Measurements from ENCODE around the gene IL1A. TPM values are rescaled to one million over a fixed set of nuclear protein-coding genes. Genes with fewer than 3 reads are reported as not detected.

Gene IL1A
- total and polyA plus RNA-seq, 4 donors: 0.55 to 0.99 (median 0.57) TPM

DNA sequence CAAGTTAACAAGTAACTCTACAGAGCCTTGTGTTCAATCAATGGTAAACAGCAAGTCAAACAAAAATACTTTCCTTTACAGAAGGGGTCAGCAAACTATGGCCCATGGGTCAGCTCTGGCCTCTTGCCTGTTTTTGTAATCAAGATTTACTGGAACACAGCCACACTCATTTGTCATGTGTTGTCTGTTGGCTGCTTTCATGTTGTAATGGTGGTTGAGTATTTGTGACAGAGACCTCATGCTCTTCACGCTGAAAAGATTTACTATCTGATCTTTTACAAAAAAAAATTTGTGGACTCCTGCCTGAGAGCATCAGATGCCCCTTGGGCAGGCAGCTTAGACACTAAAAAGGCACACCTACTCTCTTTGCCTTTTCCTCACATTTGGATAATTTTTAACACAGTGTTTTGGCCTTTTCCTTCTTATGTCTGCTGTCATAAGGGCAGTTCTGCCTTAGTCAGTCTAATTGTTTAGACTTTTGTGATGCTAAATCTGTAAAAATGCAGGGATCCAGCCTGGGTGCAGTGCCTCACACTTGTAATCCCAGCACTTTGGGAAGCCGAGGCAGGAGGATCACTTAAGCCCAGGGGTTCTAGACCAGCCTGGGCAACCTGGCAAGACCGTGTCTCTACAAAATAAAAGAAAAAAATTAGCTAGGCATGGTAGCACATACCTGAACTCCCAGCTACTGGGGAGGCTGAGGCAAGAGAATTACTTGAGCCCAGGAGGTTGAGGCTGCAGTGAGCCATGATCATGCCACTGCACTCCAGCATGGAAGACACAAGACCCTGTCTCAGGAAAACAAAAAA, 34.0 kb upstream of the IL1A start:
- 60% methylated on average over 1 of the region's 3 CpGs for WGBS (ENCODE audit: insufficient coverage)
- Histone ChIP-seq H3K4me1 (ENCODE audit: control insufficient read depth, insufficient read depth, low read length) (no peaks in the 10 kb centered on the region), H3K4me3 (ENCODE audit: low read depth, low read length) (no peak overlapping the region), H3K36me3 (ENCODE audit: control insufficient read depth, insufficient read depth, low read length) (no peaks in the 10 kb centered on the region), H3K9me3 (ENCODE audit: control insufficient read depth, insufficient read depth, low read length) (no peaks in the 10 kb centered on the region), H3K27me3 (ENCODE audit: control insufficient read depth, insufficient read depth, low read length) (no peaks in the 10 kb centered on the region), H3K27ac (ENCODE audit: low read depth, low read length) (no peak overlapping the region)
- DNase-seq (ENCODE audit: low read depth in 4 of 6, low spot score in 6 of 6): no peak

- H3K9me3 ChIP-seq (ENCODE audit: control insufficient read depth, insufficient read depth, low read length): no peaks in the 10 kb centered on the region
- WGBS (ENCODE audit: insufficient coverage): 60% methylated on average over 1 of the region's 4 CpGs
- no peak overlapping the region for H3K4me3 ChIP-seq (ENCODE audit: low read depth, low read length)
- DNase-seq (ENCODE audit: low read depth in 4 of 6, low spot score in 6 of 6): no peak
- H3K27me3 ChIP-seq (ENCODE audit: control insufficient read depth, insufficient read depth, low read length): no peaks in the 10 kb centered on the region
- H3K27ac ChIP-seq (ENCODE audit: low read depth, low read length): no peak overlapping the region
- H3K36me3 ChIP-seq (ENCODE audit: control insufficient read depth, insufficient read depth, low read length): no peaks in the 10 kb centered on the region
- H3K4me1 ChIP-seq (ENCODE audit: control insufficient read depth, insufficient read depth, low read length): no peaks in the 10 kb centered on the region
Measured at GRCh38 chr2:112817082-112817689, 32.9 kb upstream of the IL1A start.

DNA sequence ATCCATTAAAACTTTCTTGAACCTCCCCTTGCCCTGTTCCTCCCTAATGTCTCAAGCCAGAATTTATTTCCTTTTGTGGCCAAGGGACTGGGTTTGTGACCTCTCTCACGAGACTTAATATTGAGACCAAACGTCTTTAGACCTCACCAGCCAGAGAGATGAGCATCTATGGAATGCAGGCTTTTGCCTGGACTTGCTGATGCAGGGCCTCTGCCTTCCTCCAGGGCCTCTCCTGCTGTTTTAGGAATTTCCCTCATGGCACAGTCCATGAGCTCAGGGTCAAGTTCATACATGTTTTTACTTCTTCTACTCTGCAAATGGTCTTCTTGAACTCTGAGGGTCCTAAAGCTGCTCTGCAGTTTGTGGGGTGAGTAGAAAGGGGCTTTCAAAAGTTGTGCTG, 30.0 kb upstream of the IL1A start:
- no peak overlapping the region for H3K4me3 ChIP-seq (ENCODE audit: low read depth, low read length)
- H3K27me3 ChIP-seq (ENCODE audit: control insufficient read depth, insufficient read depth, low read length): no peaks in the 10 kb centered on the region
- no peak overlapping the region for H3K27ac ChIP-seq (ENCODE audit: low read depth, low read length)
- H3K36me3 ChIP-seq (ENCODE audit: control insufficient read depth, insufficient read depth, low read length): no peaks in the 10 kb centered on the region
- H3K9me3 ChIP-seq (ENCODE audit: control insufficient read depth, insufficient read depth, low read length): no peaks in the 10 kb centered on the region
- 48% methylated on average over 2 of the region's 2 CpGs for WGBS (ENCODE audit: insufficient coverage)
- peak in 1 of 6 donors; percentile 30 for DNase-seq (ENCODE audit: low read depth in 4 of 6, low spot score in 6 of 6)
- peaks cover 6% of the 10 kb centered on the region for H3K4me1 ChIP-seq (ENCODE audit: control insufficient read depth, insufficient read depth, low read length)

GRCh38 chr2:112813280-112813966, 29.1 kb upstream of the IL1A start:
- DNase-seq (ENCODE audit: low read depth in 4 of 6, low spot score in 6 of 6): no peak
- Histone ChIP-seq H3K27ac (ENCODE audit: low read depth, low read length) (no peak overlapping the region), H3K27me3 (ENCODE audit: control insufficient read depth, insufficient read depth, low read length) (no peaks in the 10 kb centered on the region), H3K4me1 (ENCODE audit: control insufficient read depth, insufficient read depth, low read length) (peaks cover 6% of the 10 kb centered on the region), H3K9me3 (ENCODE audit: control insufficient read depth, insufficient read depth, low read length) (no peaks in the 10 kb centered on the region), H3K36me3 (ENCODE audit: control insufficient read depth, insufficient read depth, low read length) (no peaks in the 10 kb centered on the region), H3K4me3 (ENCODE audit: low read depth, low read length) (no peak overlapping the region)
- 83% methylated on average over 5 of the region's 10 CpGs for WGBS (ENCODE audit: insufficient coverage)

DNA sequence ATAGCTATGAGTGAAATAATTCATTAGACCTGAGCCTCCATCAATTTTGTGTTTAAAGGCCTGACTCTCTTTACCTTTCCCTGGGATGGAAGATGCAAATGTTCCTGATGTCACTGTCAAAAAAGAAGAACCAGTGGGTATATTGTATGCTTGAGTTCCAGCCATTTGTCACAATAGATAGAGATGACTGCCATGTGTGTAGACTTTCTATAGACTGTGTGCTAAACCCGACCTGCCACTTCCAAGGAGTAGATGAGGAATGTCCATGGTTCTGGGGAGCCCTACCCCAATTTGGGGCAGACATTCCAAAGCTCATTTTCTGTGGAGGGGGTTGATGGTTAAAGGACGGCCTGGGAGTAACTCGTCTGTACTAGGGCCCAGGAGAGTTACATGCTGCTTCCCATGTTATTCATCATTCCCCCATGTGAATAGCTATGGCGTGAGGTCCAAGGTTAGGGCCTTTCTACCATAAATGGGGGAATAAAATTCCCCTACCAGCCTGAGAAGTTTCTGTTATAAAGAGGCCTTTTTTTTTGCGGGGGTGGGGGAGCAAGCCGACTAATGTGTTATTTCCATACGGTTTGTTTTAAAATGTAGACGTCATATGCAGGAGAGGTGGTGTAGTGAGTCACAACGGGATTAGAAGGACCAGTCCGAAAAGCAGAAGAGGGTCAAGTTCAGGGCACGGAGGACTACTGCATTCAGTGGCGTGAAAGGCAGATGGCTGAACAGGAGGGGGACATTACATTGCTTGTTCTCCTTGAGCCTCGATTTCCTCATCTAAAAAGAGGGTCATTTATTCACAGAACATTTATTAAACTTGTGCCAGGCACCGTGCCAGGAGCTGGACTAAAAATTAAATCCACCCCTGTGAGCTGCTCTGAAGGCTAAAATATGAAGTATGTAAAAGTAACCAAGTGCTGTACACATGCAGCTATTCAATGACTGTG, 28.3 kb upstream of the IL1A start:
- H3K4me3 ChIP-seq (ENCODE audit: low read depth, low read length): no peak overlapping the region
- DNase-seq (ENCODE audit: low read depth in 4 of 6, low spot score in 6 of 6): peak in 1 of 6 donors; percentile 17
- 42% methylated on average over 8 of the region's 14 CpGs for WGBS (ENCODE audit: insufficient coverage)
- no peaks in the 10 kb centered on the region for H3K36me3 ChIP-seq (ENCODE audit: control insufficient read depth, insufficient read depth, low read length)
- H3K4me1 ChIP-seq (ENCODE audit: control insufficient read depth, insufficient read depth, low read length): peaks cover 6% of the 10 kb centered on the region
- H3K9me3 ChIP-seq (ENCODE audit: control insufficient read depth, insufficient read depth, low read length): no peaks in the 10 kb centered on the region
- H3K27ac ChIP-seq (ENCODE audit: low read depth, low read length): peak overlapping the region; percentile 52
- no peaks in the 10 kb centered on the region for H3K27me3 ChIP-seq (ENCODE audit: control insufficient read depth, insufficient read depth, low read length)

GRCh38 chr2:112811841-112812306, 27.6 kb upstream of the IL1A start:
- no peak overlapping the region for H3K27ac ChIP-seq (ENCODE audit: low read depth, low read length)
- no peaks in the 10 kb centered on the region for H3K27me3 ChIP-seq (ENCODE audit: control insufficient read depth, insufficient read depth, low read length)
- DNase-seq (ENCODE audit: low read depth in 4 of 6, low spot score in 6 of 6): no peak
- 83% methylated on average over 4 of the region's 7 CpGs for WGBS (ENCODE audit: insufficient coverage)
- no peak overlapping the region for H3K4me3 ChIP-seq (ENCODE audit: low read depth, low read length)
- H3K4me1 ChIP-seq (ENCODE audit: control insufficient read depth, insufficient read depth, low read length): peaks cover 6% of the 10 kb centered on the region
- no peaks in the 10 kb centered on the region for H3K9me3 ChIP-seq (ENCODE audit: control insufficient read depth, insufficient read depth, low read length)
- H3K36me3 ChIP-seq (ENCODE audit: control insufficient read depth, insufficient read depth, low read length): no peaks in the 10 kb centered on the region

DNA sequence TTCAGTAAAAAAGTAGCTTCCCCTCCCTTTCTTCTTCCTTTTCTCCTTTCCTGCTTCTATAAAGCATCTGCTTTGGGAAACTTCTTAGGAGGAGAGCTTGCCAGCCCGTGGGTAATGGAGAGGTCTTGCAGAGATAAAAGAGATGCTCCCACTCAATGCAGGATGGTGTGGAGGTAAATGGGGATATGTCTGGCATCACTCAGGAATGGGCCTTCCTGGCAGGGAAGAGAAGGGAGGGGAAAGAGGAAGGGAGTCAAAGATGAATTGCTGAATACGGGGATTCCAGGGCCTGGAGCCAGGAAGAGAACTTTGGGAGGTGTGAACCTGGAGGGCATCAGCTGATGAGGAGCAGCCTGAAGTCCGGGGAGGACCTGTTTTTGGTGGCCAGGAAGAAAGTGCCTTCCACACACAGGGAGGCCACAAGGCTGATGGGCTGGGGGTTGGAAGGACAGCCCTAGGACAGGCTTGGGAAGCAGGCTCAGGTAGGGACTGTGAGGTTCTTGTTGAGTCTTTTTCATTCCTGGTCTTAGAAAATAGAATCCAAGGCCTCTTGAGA, 27.1 kb upstream of the IL1A start:
- H3K27ac ChIP-seq (ENCODE audit: low read depth, low read length): no peak overlapping the region
- H3K4me1 ChIP-seq (ENCODE audit: control insufficient read depth, insufficient read depth, low read length): peaks cover 6% of the 10 kb centered on the region
- H3K4me3 ChIP-seq (ENCODE audit: low read depth, low read length): no peak overlapping the region
- no peaks in the 10 kb centered on the region for H3K36me3 ChIP-seq (ENCODE audit: control insufficient read depth, insufficient read depth, low read length)
- no peak for DNase-seq (ENCODE audit: low read depth in 4 of 6, low spot score in 6 of 6)
- no peaks in the 10 kb centered on the region for H3K27me3 ChIP-seq (ENCODE audit: control insufficient read depth, insufficient read depth, low read length)
- H3K9me3 ChIP-seq (ENCODE audit: control insufficient read depth, insufficient read depth, low read length): no peaks in the 10 kb centered on the region
- 91% methylated on average over 3 of the region's 3 CpGs for WGBS (ENCODE audit: insufficient coverage)

GRCh38 chr2:112809112-112809511, 24.8 kb upstream of the IL1A start:
- H3K9me3 ChIP-seq (ENCODE audit: control insufficient read depth, insufficient read depth, low read length): no peaks in the 10 kb centered on the region
- H3K27ac ChIP-seq (ENCODE audit: low read depth, low read length): no peak overlapping the region
- no peaks in the 10 kb centered on the region for H3K27me3 ChIP-seq (ENCODE audit: control insufficient read depth, insufficient read depth, low read length)
- no peak overlapping the region for H3K4me3 ChIP-seq (ENCODE audit: low read depth, low read length)
- no peaks in the 10 kb centered on the region for H3K36me3 ChIP-seq (ENCODE audit: control insufficient read depth, insufficient read depth, low read length)
- no peak for DNase-seq (ENCODE audit: low read depth in 4 of 6, low spot score in 6 of 6)
- H3K4me1 ChIP-seq (ENCODE audit: control insufficient read depth, insufficient read depth, low read length): peaks cover 6% of the 10 kb centered on the region
